GDM1 (cell line): ENCODE results near the gene ASCC3.

ENCODE experiments used
- DNase-seq: peaks from one replicate; lab custom pipeline; 2025; lab: John Stamatoyannopoulos, UW

Gene ASCC3

GRCh38 chr6:100464903-100465700 lies 416.0 kb downstream of the ASCC3 start, which contains the start of gene SIM1:
Gene SIM1 (minus strand): TSS chr6:100464921. CDS start chr6:100463468, 1,453 bp downstream.
- DNase-seq = no peak

GRCh38 chr6:100464162-100464851 lies 416.8 kb downstream of the ASCC3 start:
- no peak for DNase-seq

GRCh38 chr6:100463630-100464161 lies 417.4 kb downstream of the ASCC3 start:
- DNase-seq = no peak

GRCh38 chr6:100462706-100463629 lies 418.2 kb downstream of the ASCC3 start:
- no peak for DNase-seq

GRCh38 chr6:100461917-100462705 lies 419.0 kb downstream of the ASCC3 start:
- no peak for DNase-seq

GRCh38 chr6:100461278-100461916 lies 419.7 kb downstream of the ASCC3 start:
- no peak for DNase-seq

GRCh38 chr6:100460650-100461204 lies 420.4 kb downstream of the ASCC3 start:
- no peak for DNase-seq

GRCh38 chr6:100459592-100460184 lies 421.4 kb downstream of the ASCC3 start:
- DNase-seq = no peak

GRCh38 chr6:100458841-100459591 lies 422.1 kb downstream of the ASCC3 start:
- DNase-seq = no peak
